ENCODE results near the gene NOX5.

- TF ChIP-seq ELK1 (IDR thresholded peaks at IDR 0.05; ENCODE audit: borderline replicate concordance, low read depth, low read length) (no peak), RFX5 (IDR thresholded peaks at IDR 0.05; ENCODE audit: low read depth, low read length) (no peak), CTCF (conservative IDR thresholded peaks at IDR 0.05; ENCODE audit: low read depth, low read length) (no peak), POLR2A (IDR thresholded peaks at IDR 0.05; ENCODE audit: low read depth, low read length) (no peak), FOS (IDR thresholded peaks at IDR 0.05; ENCODE audit: low read depth, low read length) (no peak)
Observed at GRCh38 chr15:69087366-69087976, 73.0 kb downstream of the NOX5 start.
